Keratinocyte (primary cell): Measurements from ENCODE around the gene MICAL3. TPM values are rescaled to one million over a fixed set of nuclear protein-coding genes. Genes with fewer than 3 reads are reported as not detected.

Experiments
- DNase-seq: peaks from one replicate; pipeline ENCODE4 v3.0.0-alpha.2; 2011; ENCODE audit warnings: low read depth, missing footprints, low spot score
- FAIRE-seq: peaks from 2 replicates; lab custom pipeline; 2011; peaks lifted over from hg19 to GRCh38; lab: Jason Lieb, UNC
- H2AFZ ChIP-seq: 2 replicates; pipeline ENCODE4 v1.6.0; 2012; ENCODE audit warnings: low read length, control low read depth, inconsistent platforms; ENCODE audit not compliant: control insufficient read depth
- H3K27ac ChIP-seq: 2 replicates; pipeline ENCODE4 v1.5.1; 2011; ENCODE audit warnings: low read length; ENCODE audit not compliant: control insufficient read depth, insufficient read depth
- H3K27me3 ChIP-seq: 3 replicates; pipeline ENCODE4 v1.6.0; 2011; ENCODE audit warnings: low read length; ENCODE audit not compliant: control insufficient read depth, insufficient read depth; ENCODE audit errors: extremely low read depth
- H3K36me3 ChIP-seq, 2 experiments: 2 replicates in 1 of 2; 3 replicates in 1 of 2; pipeline ENCODE4 v1.5.1; 2011; ENCODE audit warnings: low read length in 2 of 2, mild to moderate bottlenecking in 1 of 2; ENCODE audit not compliant: control insufficient read depth in 2 of 2, insufficient read depth in 2 of 2; ENCODE audit errors: extremely low read depth in 1 of 2
- H3K4me1 ChIP-seq: 3 replicates; pipeline ENCODE4 v1.5.1; 2011; ENCODE audit warnings: low read length; ENCODE audit not compliant: control insufficient read depth, insufficient read depth; ENCODE audit errors: extremely low read depth
- H3K4me2 ChIP-seq: 3 replicates; pipeline ENCODE4 v1.6.0; 2011; ENCODE audit warnings: low read depth, low read length; ENCODE audit not compliant: control insufficient read depth, insufficient read depth; ENCODE audit errors: extremely low read depth
- H3K4me3 ChIP-seq, 3 experiments: fragments of 200-600 bp in 1 of 3; sonication (generic) in 1 of 3; 2 replicates in 2 of 3; 3 replicates in 1 of 3; pipeline ENCODE4 v1.5.1; 2011 to 2016; ENCODE audit warnings: low read length in 3 of 3, mild to moderate bottlenecking in 3 of 3, control low read depth in 2 of 3, inconsistent platforms in 1 of 3, low read depth in 1 of 3, mixed read lengths in 1 of 3, mixed run types in 1 of 3, moderate library complexity in 1 of 3; ENCODE audit not compliant: control insufficient read depth in 2 of 3, insufficient read depth in 2 of 3; ENCODE audit errors: extremely low read depth in 1 of 3
- H3K79me2 ChIP-seq: 2 replicates; pipeline ENCODE4 v1.6.0; 2012; ENCODE audit warnings: low read length; ENCODE audit not compliant: control insufficient read depth, insufficient read depth
- H3K9ac ChIP-seq: 3 replicates; pipeline ENCODE4 v1.6.0; 2011; ENCODE audit warnings: low read length; ENCODE audit not compliant: control insufficient read depth, insufficient read depth; ENCODE audit errors: extremely low read depth
- H3K9me1 ChIP-seq: 3 replicates; pipeline ENCODE4 v1.6.0; 2011; ENCODE audit warnings: low read length; ENCODE audit not compliant: control insufficient read depth, insufficient read depth; ENCODE audit errors: extremely low read depth
- H3K9me3 ChIP-seq: 2 replicates; pipeline ENCODE4 v1.5.1; 2012; ENCODE audit warnings: low read depth, low read length; ENCODE audit not compliant: control insufficient read depth
- H4K20me1 ChIP-seq: 3 replicates; pipeline ENCODE4 v1.6.0; 2011; ENCODE audit warnings: low read length; ENCODE audit not compliant: control insufficient read depth, insufficient read depth; ENCODE audit errors: extremely low read depth
- EZH2 ChIP-seq: IDR thresholded peaks from one replicate; pipeline ENCODE4 v1.6.1; 2012; ENCODE audit warnings: inconsistent platforms, mild to moderate bottlenecking, low read length, moderate library complexity
- dilution Hi-C: fragments of 300-500 bp; cut with MboI; formaldehyde crosslinking; loops from one replicate; pipeline ENCODE4 v1.7.0; 2020; ENCODE audit warnings: low sequenced_read_pairs; ENCODE audit not compliant: extremely low pct_ligation_motif_present
- polyA plus RNA-seq, 5 experiments: library from polyadenylated mRNA; depleted of rRNA in 3 of 5; stranded (reverse) in 3 of 5; stranded (forward) in 1 of 5; unstranded in 1 of 5; fragments of >200 nt; gene quantifications; 1 replicate in 1 of 5; 2 replicates in 3 of 5; 3 replicates in 1 of 5; pipeline versions ENCODE4 v1.2.1 to v1.2.3, GENCODE V29; 2011 to 2012; ENCODE audit warnings: missing spikeins in 2 of 5, low read depth in 1 of 5, low replicate concordance in 1 of 5
- TF ChIP-seq, protein P1 (sequence below), 3 experiments: IDR thresholded peaks in 1 of 3; conservative IDR thresholded peaks in 1 of 3; optimal IDR thresholded peaks in 1 of 3; 2 replicates in 2 of 3; 3 replicates in 1 of 3; pipeline versions ENCODE3 to v1.5.1; 2011; ENCODE audit warnings: low read length in 3 of 3, mild to moderate bottlenecking in 3 of 3, moderate library complexity in 2 of 3, control low read depth in 1 of 3, inconsistent platforms in 1 of 3; ENCODE audit not compliant: insufficient read depth in 2 of 3; ENCODE audit errors: extremely low read depth in 1 of 3

The MICAL3 gene
- polyA plus RNA-seq, 1 donor (not counting 4 experiments of a cell fraction or from before 2014, with no cell fraction given) = 27.9 TPM

DNA sequence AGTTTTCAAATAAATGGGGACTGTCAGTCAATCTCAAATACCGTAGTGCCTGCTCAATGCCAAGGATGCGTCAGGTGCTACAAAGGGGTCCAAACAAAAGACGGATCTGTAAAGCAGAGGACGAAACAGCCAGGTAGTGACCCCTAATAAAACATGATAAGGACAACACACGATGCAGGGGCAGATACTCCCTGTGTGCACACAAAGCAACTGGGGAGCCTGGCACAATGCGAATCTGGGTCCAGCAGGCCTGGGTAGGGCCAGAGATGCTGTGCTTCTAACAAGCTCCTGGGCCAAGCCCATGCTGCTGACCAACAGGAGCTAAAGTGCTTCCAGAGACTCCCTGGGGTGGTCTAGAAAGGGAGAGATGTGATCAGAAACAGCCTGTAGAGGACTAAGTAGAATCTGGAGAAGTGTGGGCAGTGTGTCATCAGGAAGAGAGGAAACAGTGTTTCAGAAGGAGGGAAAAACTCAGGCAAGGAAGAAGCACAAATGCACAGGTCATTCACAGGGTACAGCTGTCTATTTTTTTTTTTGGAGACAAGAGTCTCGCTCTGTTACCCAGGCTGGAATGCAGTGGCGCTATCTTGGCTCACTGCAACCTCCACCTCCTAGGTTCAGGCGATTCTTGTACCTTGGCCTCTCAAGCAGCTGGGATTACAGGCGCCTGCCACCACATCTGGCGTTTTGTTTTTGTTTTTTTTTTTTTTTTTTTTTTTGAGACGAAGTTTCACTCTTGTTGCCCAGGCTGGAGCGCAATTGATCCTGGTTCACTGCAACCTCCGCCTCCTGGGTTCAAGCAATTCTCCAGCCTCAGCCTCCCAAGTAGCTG is 74.5 kb downstream of the MICAL3 start:
- no peak overlapping the region for H3K27ac ChIP-seq
- peaks cover 33% of the 10 kb centered on the region for H4K20me1 ChIP-seq
- FAIRE-seq = no peak
- H3K36me3 ChIP-seq = peaks cover 0 to 2% of the 10 kb centered on the region in 2 experiments
- peaks cover 7% of the 10 kb centered on the region for H3K9me1 ChIP-seq
- no peak overlapping the region for H3K9ac ChIP-seq
- no peak overlapping the region for H2AFZ ChIP-seq
- no peak for DNase-seq
- dilution Hi-C loops = no loop called here
- TF ChIP-seq, protein P1, sequence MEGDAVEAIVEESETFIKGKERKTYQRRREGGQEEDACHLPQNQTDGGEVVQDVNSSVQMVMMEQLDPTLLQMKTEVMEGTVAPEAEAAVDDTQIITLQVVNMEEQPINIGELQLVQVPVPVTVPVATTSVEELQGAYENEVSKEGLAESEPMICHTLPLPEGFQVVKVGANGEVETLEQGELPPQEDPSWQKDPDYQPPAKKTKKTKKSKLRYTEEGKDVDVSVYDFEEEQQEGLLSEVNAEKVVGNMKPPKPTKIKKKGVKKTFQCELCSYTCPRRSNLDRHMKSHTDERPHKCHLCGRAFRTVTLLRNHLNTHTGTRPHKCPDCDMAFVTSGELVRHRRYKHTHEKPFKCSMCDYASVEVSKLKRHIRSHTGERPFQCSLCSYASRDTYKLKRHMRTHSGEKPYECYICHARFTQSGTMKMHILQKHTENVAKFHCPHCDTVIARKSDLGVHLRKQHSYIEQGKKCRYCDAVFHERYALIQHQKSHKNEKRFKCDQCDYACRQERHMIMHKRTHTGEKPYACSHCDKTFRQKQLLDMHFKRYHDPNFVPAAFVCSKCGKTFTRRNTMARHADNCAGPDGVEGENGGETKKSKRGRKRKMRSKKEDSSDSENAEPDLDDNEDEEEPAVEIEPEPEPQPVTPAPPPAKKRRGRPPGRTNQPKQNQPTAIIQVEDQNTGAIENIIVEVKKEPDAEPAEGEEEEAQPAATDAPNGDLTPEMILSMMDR (optimal IDR thresholded peaks at IDR 0.05 in 1 of 3, IDR thresholded peaks at IDR 0.05 in 1 of 3, conservative IDR thresholded peaks at IDR 0.05 in 1 of 3; ENCODE audit: extremely low read depth in 1 of 3, insufficient read depth in 2 of 3, low read length in 3 of 3) = no peak
- TF ChIP-seq EZH2 = no peak
- no peak overlapping the region for H3K4me2 ChIP-seq
- no peak overlapping the region for H3K4me3 ChIP-seq
- peaks cover 26% of the 10 kb centered on the region for H3K4me1 ChIP-seq
- H3K79me2 ChIP-seq = peaks cover 97% of the 10 kb centered on the region
- no peaks in the 10 kb centered on the region for H3K27me3 ChIP-seq
- no peaks in the 10 kb centered on the region for H3K9me3 ChIP-seq

DNA sequence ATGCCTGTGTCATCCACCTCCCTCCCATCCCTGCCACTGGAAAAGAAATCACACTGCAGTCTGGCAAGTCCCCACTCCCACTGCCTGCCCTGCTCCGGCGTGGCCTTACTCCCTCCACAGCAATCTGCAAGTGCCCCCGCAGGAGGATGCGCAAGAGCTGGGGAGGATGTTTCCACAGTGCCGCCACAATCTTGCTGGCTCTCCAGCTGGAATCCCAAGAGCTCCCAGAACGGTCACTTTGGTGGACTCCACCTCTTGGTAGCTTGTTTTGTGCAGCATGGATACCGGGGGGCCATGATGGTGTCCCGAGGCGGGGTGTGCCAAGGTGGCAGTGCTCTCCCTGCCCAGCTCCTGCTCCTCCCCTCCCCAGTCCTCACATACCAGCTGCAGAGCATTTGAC is 76.3 kb downstream of the MICAL3 start:
- Histone ChIP-seq H3K27ac (no peak overlapping the region), H3K36me3 (peaks cover 0 to 2% of the 10 kb centered on the region in 2 experiments), H3K9me1 (peaks cover 7% of the 10 kb centered on the region), H3K79me2 (peaks cover 97% of the 10 kb centered on the region), H3K27me3 (no peaks in the 10 kb centered on the region), H4K20me1 (peaks cover 47% of the 10 kb centered on the region), H3K4me3 (no peak overlapping the region), H3K9ac (no peak overlapping the region), H3K4me2 (no peak overlapping the region), H3K9me3 (no peaks in the 10 kb centered on the region), H3K4me1 (peaks cover 26% of the 10 kb centered on the region), H2AFZ (no peak overlapping the region)
- FAIRE-seq = no peak
- dilution Hi-C loops = no loop called here
- TF ChIP-seq, protein P1 (optimal IDR thresholded peaks at IDR 0.05 in 1 of 3, IDR thresholded peaks at IDR 0.05 in 1 of 3, conservative IDR thresholded peaks at IDR 0.05 in 1 of 3; ENCODE audit: extremely low read depth in 1 of 3, insufficient read depth in 2 of 3, low read length in 3 of 3) = no peak
- no peak for TF ChIP-seq EZH2
- no peak for DNase-seq
